Femur (tissue), 1 donor: Measurements from ENCODE around the gene BTF3L4.
A peak's percentile ranks its signal among the peaks of the same experiment; 100 is the strongest.
"Not testable (repeated sequence)": the region's sequence is repeated elsewhere in the genome, so short reads cannot be mapped to it uniquely, and the experiment has no call there.

Source experiments
- DNase-seq: peaks from one replicate; pipeline ENCODE4 v3.0.0-alpha.2; 2017

BTF3L4 gene

DNA sequence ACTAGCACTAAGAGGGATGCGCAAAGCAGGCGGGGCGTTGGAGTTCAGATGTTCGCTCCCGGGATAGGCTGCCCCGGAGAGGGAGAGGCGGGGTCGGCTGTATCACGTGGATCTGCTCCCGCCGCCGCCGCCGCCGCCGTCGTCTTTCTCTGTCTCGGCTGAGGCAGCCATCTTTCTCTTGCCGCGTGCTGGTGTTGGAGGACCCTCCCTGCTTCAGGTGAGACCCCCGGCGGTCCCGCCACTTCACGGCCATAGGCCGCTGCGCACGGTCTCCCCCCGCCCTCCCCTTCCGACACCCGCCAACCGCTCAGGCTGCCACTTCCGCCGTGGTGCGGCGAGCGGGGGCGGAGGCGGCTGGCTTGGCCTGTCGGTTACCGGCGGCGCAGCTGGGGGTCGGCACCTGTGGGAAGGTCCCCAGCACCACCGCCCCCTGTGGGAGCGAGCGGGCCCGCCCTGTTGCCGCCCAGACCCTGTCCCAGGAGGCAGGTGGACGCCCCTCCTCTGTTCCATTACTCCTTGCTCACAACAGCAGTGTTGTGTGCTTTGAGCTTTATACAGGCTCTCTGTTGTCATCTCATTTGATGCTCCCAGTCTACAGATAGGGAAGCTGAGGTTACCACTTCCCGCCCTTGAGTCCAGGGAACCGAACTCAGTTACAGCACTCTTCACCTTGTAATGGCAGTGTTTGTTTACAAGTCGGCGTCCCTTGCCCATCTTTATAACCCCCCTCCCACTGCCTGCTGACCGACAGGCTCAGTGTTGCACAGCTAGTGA is at the start of gene BTF3L4:
Gene BTF3L4 (plus strand): TSS at position 133 of the 774 bp plus-strand sequence. CDS start 3,553 bp downstream, outside the sequence.
- DNase-seq, result peak; percentile 97

DNA sequence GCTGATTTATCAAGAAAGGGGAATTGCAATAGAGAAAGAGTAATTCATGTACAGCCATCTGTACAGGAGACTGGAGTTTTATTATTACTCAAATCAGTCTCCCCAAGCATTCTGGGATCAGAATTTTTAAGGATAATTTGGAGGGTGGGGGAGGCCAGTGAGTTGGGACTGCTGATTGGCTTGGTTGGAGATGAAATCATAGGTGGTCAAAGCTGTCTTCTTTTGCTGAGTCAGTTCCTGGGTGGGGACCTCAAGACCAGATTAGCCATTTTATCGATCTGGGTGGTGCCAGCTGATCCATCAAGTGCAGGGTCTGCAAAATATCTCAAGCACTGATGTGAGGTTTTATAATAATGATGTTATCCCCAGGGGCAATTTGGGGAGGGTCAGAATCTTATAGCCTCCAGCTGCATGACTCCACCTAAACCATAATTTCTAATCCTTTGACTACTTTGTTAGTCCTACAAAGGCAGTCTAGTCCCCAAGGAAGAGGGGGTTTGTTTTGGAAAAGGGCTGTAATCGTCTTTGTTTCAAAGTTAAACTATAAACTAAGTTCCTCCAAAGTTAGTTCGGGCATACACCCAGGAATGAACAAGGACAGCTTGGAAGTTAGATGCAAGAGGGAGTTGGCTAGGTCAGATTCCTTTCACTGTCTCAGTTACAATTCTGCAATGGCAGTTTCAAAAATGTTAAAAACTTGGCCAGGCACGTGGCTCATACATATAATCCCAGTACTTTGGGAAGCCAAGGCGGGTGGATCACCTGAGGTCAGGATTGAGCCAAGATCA is 48.7 kb upstream of the BTF3L4 start:
- DNase-seq, result no peak

DNA sequence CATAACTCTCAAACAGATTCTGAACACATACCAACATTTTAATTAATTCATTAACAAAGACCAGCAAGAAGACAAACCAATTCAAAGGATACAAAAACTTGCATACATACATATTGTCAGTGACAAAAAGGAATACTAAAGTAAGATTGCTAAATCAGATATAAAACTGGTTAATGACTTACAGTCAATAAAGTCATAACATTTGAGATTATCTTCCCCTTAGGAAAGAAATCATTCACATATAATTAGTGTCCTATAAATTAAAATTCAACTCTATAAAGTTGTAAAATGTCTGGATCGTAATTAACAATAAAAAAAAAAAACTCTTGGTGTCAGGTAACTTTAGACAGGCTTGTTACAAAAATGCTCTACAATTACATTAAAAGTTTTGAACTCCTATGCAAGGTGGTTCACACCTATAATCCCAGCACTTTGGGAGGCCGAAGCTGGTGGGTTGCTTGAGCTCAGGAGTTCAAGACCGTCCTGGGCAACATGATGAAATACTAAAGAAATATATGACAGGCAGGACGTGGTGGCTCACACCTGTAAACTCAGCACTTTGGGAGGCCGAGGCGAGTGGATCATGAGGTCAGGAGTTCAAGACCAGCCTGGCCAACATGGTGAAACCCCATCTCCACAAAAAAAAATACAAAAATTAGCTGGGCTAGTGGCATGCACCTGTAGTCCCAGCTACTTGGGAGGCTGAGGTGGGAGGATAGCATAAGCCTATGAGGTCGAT is 47.9 kb upstream of the BTF3L4 start:
- no peak for DNase-seq

DNA sequence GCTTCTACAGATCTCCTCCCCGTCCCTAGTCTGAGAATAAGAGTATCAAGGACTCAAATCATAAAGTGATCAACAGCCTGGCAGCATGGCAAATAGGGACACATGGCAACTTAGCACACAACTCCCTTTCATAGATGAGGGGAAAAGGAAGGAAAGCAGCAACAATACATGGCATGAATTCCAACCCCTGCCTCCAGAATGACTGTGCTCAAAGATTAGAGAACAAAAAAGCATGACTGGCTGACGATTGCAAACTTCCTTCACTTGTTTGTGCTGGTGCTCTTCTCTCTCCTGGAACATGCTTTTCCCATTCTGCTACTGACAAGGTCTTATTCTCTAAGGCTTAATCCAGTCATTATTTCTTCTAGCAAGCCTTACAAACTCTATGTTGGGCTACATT is 34.0 kb upstream of the BTF3L4 start:
- no peak for DNase-seq

DNA sequence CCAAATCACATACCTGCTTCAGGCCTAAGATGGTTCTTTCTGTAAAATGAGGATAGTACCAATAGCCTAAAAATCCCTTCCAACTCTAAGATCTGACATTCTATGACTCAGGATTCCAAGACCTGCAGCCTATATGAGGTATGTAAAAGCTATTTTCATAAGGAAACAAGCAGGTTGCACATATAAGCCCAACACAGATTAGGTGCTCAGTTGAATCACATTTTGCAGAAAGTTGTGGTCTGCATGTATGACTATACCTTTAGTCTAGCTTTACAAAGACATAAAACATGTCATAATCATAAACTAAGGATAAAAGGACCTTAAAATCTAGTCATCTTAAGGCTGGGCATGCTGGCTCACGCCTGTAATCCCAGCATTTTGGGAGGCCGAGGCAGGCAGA is 29.8 kb upstream of the BTF3L4 start:
- no peak for DNase-seq

DNA sequence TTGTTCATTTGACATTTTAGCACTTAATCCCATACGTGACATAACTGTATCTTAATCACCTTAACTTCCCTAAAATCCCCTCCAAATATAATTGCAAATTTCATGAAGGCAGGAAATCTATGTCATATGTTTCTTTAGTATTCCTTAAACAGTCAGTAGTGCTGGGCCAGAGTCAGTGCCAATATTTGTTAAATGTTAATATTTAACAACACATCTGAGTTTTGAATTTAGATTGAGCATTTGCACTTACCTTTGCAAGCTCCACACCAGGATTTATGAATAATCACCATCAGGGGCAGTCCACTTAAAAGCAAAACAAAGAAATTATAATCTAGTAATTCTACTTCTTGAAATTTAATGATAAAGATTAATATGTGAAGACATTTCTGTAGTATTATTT is 27.8 kb upstream of the BTF3L4 start:
- no peak for DNase-seq

DNA sequence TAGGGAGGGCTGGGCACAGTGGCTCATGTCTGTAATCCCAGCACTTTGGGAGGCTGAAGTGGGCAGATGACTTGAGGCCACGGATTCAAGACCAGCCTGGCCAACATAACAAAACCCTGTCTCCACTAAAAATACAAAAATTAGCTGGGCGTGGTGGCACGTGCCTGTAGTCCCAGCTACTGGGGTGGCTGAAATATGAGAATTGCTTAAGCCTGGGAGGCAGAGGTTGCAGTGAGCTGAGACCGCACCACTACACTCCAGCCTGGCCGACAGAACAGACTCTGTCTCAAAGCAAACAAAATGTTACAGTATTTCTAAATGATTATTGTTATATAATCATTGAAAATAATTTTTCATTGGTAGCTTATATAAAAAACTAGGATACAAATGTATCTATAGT is 27.3 kb upstream of the BTF3L4 start:
- not testable (repeated sequence) for DNase-seq

DNA sequence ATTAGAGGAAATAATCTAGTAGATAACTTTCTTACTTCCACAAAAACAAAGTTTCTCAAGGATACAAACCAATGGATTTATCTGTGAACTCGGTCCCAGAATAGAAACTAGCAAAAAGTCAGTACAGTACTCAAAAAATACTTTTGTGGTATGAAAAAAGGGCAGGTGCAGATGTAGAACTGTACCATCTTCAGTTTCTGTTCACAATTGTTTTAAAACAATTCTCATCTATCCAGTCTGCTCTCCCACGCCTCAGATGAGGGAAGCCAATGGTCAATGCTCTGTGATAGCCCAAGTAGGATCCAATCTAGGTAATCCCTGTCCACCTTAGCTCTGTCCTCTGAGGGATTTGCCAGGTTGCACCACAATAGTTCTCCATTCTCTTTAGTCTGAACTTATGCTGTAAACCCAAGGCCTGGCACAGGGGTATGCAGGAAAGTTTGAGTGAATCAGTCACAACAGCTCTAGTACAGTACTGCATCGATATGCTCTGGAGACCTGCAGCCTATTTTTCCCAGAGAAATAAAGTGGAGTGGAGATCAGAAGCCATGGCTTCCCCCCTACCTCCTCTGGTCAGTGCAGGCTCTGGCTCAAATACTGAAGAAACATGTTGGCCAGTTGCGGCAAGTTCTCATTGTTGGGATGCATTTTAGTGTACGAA is 23.8 kb upstream of the BTF3L4 start:
- no peak for DNase-seq

DNA sequence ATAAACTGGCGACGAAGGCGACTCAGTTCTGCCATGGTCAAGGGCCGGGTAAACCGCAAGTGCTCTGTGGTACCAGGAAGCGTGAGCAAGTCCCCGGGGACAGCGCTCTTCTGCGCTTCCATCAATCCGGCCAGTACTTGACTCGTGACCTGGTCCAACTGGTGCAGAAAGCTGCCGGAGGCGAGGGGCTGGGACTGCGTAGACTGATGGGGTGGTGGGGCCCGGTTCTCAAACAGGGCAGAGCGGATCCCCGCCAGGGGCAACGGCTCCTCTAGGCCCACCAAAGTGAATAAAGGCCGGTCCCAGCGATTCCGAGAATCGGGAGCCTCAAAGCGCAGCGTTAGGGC is 23.3 kb upstream of the BTF3L4 start:
- peak; percentile 57 for DNase-seq

DNA sequence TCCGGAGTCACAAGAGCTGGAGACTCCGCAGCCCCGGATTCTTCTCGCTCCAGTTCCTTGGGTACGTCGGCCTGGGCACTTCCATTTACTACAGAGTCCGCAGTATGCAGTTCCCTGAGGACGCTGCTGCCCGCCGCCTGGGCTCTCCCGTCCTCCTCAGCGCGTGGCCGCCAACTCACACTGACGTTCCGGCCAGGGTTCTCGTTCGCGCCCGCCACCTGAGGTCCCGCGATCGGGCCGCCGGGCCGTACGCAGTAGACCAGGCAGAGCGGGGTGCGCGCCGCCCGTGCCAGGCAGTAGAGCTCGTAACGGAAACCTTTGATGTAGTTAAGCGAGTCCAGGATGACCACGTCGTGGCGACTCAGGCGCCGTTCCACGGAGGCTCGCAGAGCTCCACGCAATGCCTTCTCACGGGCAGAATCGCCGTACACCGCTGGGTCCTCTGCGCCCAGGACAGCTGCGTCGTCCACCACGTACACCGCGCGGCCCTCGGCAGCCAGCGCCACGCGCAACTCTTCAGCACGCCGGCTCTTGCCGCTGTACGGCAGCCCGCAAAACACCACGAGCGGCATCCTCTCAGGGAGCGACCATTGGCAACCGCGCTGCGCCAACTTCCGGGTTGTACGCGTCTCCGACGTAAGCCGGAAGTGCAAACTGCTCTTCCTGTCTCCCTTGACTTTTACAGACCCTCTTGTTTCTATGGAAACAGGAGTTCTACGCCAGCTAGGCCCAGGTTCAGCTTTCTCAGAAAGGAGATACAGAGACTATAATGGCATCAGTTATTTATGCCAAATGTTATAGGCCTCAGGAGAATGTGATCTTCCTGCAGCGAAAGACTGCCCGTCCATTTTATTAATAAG is 22.7 kb upstream of the BTF3L4 start, which contains the start of gene KTI12:
Gene KTI12 (minus strand): TSS at position 621 of the 860 bp plus-strand sequence. CDS start 49 bp downstream, at position 572.
- DNase-seq, result peak; percentile 95

DNA sequence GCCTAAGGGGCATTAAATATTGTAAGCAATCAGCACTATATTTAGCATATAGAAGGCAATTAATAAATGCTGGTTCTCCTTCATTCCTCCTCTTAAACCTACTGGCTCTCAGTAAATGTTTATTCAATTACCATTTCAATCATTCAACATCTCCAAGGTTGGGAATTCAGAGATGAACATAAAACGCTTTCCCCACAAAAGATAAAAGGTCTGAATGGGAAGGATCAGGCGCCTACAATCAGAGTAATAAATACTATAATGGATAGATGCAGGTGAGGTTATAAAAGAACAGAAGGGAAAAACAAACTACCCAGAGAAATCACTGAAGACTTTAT is 22.1 kb upstream of the BTF3L4 start:
- DNase-seq, result no peak

DNA sequence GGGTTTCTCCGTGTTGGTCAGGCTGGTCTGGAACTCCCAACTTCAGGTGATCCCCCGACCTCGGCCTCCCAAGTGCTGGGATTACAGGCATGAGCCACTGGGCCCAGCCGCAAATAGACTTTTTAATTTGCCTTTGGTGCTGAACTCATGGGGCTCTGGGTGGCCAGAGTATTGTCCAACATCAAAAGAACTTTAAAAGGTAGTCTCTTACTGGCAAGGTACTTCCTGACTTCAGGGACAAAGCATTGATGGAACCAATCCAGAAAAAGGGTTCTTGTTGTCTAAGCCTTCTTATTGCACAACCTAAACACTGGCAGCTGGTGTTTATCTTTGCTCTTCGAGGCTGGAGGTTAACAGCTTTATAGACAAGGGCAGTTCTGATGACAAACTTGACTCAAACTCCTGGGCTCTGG is 18.7 kb upstream of the BTF3L4 start:
- DNase-seq, result no peak

DNA sequence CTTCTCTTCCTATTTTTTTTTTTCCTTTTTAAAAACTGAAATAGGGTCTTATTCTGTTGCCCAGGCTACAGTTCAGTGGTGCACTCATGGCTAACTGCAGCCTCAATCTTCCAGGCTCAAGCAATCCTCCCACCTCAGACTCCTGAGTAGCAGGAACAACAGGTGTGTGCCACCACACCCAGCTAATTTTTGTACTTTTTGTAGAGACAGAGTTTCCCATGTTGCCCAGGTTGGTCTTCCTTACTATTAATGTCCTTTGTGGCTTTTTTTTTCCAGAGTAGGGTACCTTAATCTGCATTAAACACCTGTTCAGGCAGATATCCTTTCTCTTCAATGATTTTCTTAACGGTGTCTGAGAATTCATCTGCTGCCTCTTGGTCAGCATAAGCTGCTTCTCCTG is 18.2 kb upstream of the BTF3L4 start:
- DNase-seq, result no peak

DNA sequence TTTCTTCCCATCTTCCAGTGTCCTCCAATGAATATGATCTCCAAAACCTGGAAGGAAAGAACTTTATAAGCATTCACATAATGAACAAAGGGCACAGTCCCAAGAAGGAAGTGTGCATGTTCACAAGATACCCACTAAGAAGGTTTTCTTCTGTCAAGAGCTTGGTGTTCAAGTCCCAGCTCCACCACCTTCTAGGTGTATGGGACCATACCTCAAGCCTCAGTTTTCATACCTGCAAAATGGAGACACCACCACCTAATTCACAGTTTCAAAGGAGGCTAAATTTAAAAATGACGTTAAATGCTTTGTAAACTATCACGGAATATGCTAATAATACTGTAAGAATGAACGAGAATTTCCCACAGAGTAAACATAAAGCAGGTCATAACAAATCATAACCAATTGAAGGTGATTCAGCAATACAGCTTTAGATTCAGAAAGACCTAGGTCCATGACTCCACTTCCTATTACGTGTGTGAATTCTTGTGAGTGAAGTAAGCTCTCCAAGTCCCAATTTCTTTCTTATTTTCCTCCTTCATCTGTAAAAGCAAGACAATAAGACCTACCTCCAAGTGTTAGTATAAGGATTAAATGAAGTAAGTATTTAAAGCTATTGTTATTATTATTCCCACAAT is 14.4 kb upstream of the BTF3L4 start:
- DNase-seq, result no peak

DNA sequence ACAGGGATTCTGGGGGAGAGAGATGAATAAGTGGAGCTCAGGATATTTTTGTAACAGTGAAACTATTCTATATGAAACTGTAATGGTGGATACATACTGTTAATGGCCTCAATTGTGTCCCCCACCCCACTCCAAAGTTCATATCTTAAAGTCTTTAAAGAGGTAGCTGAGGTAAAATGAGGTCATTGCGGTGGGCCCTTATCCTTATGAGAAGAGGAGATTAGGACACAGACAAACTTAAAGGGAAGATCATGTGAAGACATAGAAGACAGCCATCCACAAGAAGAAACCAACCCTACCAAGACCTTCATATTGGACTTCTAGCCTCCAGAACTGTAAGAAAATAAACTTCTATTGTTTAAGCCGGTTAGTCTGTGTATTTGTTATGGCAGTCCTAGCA is 10.9 kb upstream of the BTF3L4 start:
- DNase-seq, result no peak

DNA sequence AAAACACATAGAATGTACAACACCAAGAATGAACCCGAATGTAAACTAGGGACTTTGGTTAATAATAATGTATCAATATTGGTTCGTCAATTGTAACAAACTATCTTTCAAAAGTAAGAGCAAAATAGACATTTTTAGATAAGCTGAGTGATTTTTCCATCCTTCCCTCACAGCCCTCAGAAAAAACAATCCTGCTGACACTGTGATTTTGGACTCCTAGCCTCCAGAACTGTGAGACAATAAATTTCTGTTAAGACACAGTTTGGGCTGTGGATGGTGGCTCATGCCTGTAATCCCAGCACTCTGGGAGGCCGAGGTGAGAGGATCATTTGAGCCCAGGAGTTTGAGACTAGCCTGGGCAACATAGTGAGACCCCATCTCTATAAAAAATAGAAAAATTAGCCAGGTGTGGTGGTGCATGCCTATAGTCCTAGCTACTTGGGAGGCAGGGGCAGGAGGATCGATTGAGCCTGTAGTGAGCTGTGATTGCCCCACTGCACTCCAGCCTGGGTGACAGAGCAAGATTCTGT is 10.4 kb upstream of the BTF3L4 start:
- DNase-seq, result not testable (repeated sequence)

DNA sequence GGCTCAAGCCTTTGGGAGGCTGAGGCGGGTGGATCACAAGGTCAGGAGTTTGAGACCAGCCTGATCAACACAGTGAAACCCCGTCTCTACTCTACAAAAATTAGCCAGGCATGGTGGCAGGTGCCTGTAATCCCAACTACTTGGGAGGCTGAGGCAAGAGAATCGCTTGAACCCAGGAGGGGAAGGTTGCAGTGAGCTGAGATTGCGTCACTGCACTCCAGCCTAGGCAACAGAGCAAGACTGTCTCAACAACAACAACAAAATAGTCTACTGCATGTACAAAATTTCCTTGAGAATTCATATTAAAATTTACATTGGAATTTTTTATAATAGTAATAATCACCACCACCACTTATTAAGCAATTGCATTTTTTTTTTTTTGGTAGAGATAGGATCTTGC is 6.8 kb upstream of the BTF3L4 start:
- not testable (repeated sequence) for DNase-seq

DNA sequence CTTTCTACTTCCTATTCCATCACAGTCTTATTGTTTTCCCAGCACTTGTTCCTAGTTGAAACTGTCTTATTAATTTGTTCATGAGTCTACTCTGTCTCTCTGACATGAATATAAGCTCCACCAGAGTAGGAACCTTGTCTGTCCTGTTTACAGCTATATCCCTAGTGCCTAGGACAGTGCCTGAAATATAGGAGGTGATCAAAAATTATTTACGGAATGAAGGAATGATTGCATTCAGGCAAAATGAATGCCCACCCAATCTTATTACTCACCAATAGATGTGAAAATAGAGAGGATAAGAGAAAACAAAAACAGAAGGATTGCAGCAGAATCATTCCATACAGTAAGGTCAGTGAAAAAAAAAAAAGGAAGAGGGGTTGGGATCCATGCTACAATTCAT is 2.2 kb upstream of the BTF3L4 start:
- no peak for DNase-seq

DNA sequence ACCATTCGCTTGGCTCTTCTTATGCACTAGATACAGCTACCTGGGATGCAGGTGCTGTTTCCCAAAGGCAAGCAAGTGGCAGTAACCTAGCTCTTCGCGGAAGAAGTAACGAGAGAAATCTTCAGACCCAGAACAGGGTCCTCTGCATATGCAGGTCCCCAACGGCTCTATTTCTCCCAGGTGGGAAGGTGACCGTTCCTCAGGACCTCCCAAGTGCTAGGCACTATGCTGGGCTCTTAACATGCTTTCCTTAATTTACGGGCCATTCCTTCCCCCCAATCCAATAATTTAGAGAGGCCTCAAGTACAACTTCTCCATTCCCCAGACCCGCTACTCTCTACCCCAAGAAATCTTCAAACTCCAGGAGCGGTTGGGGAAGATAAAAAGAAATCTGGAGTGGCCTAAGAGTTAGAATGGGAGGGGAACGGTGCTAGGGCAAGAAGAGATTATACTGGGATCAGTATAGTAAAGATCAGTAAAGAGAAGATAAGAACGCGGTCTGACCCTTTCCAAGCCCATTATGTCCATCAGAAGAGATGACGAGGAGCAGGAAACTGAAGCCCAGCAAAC is 1.5 kb upstream of the BTF3L4 start:
- DNase-seq, result no peak

DNA sequence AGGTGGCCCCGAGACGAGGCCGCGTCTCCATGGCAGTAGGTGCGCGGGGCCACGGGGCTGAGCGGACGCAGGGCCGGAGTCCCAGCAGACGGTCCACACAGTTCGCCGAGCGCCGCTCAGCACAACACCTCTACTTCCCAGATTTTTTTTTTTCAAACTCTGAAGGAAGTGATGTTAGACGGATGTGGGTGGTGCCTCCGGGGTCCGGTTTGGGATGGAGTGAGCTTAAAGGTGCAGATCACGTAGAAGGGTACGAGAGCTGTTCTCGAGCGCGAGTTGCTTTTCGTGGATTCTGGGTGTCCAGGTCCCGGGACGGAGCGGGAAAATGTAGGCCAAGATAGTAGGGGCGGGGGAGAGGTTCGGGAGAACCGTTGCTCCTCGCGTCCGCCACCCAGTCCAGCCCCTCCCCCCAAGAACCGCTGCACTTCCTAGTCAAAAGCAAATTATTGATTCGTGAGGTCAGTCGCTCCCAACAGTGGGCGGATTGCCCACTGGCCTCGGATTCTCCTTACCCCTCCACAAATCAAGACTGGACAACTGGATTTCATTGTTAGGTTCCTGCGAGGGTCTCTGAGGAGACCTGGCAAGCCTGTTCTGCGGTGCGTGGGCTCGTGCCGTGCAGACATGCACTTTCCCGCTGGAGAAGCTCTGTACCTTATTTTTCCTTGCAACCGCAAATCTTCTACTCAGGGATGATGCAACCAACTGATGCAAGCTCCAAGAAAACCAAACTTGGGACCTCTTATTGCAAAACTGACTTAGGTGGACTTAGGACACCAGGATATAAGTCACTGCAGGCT is 829 bp upstream of the BTF3L4 start, which contains the start of gene TXNDC12:
Gene TXNDC12 (minus strand): TSS at position 126 of the 800 bp plus-strand sequence. CDS start 95 bp downstream, at position 31.
- peak; percentile 90 for DNase-seq
